Measurements from ENCODE around the gene C10orf62. TPM values are rescaled to one million over a fixed set of nuclear protein-coding genes. Genes with fewer than 3 reads are reported as not detected.

C10orf62 gene
- total and polyA plus RNA-seq, 2 experiments from 2014 or later, result not detected

GRCh38 chr10:97584798-97585438 lies 4.6 kb upstream of the C10orf62 start:
- Histone ChIP-seq H3K4me2 (no peak overlapping the region), H3K27ac (ENCODE audit: low read depth) (no peak overlapping the region), H3F3A (replicated peaks; ENCODE audit: low read depth) (no peaks in the 10 kb centered on the region), H4K20me1 (replicated peaks; ENCODE audit: insufficient read depth) (no peaks in the 10 kb centered on the region), H2AFZ (no peak overlapping the region), H3K36me3 (ENCODE audit: insufficient read depth) (no peaks in the 10 kb centered on the region), H3K9me2 (ENCODE audit: insufficient read depth) (no peaks in the 10 kb centered on the region), H3K4me3 (no peak overlapping the region), H3K4me1 (ENCODE audit: insufficient read depth) (peaks cover 3% of the 10 kb centered on the region), H3K27me3 (ENCODE audit: insufficient read depth) (no peaks in the 10 kb centered on the region), H3K79me2 (replicated peaks; ENCODE audit: insufficient read depth) (no peaks in the 10 kb centered on the region)
- ATAC-seq, result no peak
- no peak overlapping the region for H3K4me3 Mint-ChIP-seq
- peaks cover 10% of the 10 kb centered on the region; the same call in 2 of the 3 replicates for H3K4me1 Mint-ChIP-seq
- peaks cover 12% of the 10 kb centered on the region for H3K27me3 Mint-ChIP-seq (ENCODE audit: insufficient read depth, low read depth, poor library complexity)
- H3K36me3 Mint-ChIP-seq (ENCODE audit: low read depth), result no peaks in the 10 kb centered on the region
- no peak for DNase-seq (ENCODE audit: low spot score)
- TF ChIP-seq ZNF114 (CRISPR knock-in tag; IDR thresholded peaks at IDR 0.05), result no peak
- no peaks in the 10 kb centered on the region for H3K9me3 Mint-ChIP-seq
- no peak overlapping the region; the same call in 1 of the 2 replicates for H3K27ac Mint-ChIP-seq

- H3K36me3 Mint-ChIP-seq (ENCODE audit: low read depth), result no peaks in the 10 kb centered on the region
- no peak overlapping the region for H3K27ac Mint-ChIP-seq
- TF ChIP-seq JUNB (IDR thresholded peaks at IDR 0.05; ENCODE audit: unreplicated experiment) (no peak), STAT1 (IDR thresholded peaks at IDR 0.05; ENCODE audit: unreplicated experiment) (no peak), ZNF331 (CRISPR knock-in tag; IDR thresholded peaks at IDR 0.05; ENCODE audit: low read depth) (no peak), EZH2 (IDR thresholded peaks at IDR 0.05; ENCODE audit: low read depth, unreplicated experiment) (no peak), REST (IDR thresholded peaks at IDR 0.05; ENCODE audit: unreplicated experiment) (no peak), CTCF (conservative IDR thresholded peaks at IDR 0.05; ENCODE audit: low read depth in 2 of 2) (no peak), ETS1 (IDR thresholded peaks at IDR 0.05) (no peak), ZNF462 (CRISPR knock-in tag; IDR thresholded peaks at IDR 0.05) (no peak)
Measured at GRCh38 chr10:97585439-97585811, 4.1 kb upstream of the C10orf62 start.

More at GRCh38 chr10:97585439-97585811, 4.1 kb upstream of the C10orf62 start:
- Histone ChIP-seq H3K79me2 (replicated peaks; ENCODE audit: insufficient read depth) (no peaks in the 10 kb centered on the region), H3F3A (replicated peaks; ENCODE audit: low read depth) (no peaks in the 10 kb centered on the region), H3K4me1 (ENCODE audit: insufficient read depth) (peaks cover 3% of the 10 kb centered on the region), H3K27me3 (ENCODE audit: insufficient read depth) (no peaks in the 10 kb centered on the region), H3K4me3 (no peak overlapping the region), H2AFZ (no peak overlapping the region), H4K20me1 (replicated peaks; ENCODE audit: insufficient read depth) (no peaks in the 10 kb centered on the region), H3K27ac (ENCODE audit: low read depth) (no peak overlapping the region), H3K4me2 (no peak overlapping the region), H3K36me3 (ENCODE audit: insufficient read depth) (no peaks in the 10 kb centered on the region), H3K9me2 (ENCODE audit: insufficient read depth) (no peaks in the 10 kb centered on the region)
- peaks cover 10% of the 10 kb centered on the region; the same call in 2 of the 3 replicates for H3K4me1 Mint-ChIP-seq
- H3K9me3 Mint-ChIP-seq, result no peaks in the 10 kb centered on the region
- no peak overlapping the region; the same call in 2 of the 3 replicates for H3K4me3 Mint-ChIP-seq
- H3K27me3 Mint-ChIP-seq (ENCODE audit: insufficient read depth, low read depth, poor library complexity), result peaks cover 12% of the 10 kb centered on the region
- ATAC-seq (no peak), DNase-seq (ENCODE audit: low spot score) (no peak)
